ENCODE data around the gene FADS1.

DNA sequence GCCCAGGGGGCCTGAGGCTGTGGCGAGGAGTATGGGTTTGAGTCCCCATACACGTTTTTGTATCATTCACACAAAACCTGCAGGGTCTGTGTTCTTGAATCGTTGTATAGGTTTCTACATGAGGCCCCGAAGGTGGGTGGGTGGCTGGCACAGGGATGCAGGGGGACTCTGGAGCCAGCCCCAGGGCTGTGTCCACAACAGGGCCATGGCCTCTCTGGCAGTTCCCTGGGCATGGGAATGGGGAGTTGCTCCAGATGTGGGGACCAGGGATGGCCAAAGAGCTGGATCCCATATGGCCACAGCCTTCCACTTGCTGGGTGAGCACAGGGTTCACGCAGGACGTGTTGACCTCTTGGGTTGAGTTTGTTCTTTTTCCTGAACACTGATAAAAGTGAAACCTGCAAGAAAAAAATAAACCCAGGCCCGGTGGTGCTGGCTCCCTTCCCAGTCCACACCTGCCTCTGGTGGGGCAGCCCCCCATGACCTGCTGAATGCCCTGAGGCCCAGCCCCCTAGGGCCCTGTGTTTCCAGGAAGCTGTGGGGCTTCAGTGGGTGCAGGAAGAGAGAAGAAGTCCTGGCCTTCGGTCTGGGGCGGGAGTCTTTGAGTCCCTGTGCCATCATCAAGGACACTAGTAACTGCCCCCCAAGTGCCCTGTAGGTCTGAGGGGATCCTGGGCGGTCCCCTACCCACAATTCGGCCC is 48.3 kb downstream of the FADS1 start:
- TF ChIP-seq, protein P1, sequence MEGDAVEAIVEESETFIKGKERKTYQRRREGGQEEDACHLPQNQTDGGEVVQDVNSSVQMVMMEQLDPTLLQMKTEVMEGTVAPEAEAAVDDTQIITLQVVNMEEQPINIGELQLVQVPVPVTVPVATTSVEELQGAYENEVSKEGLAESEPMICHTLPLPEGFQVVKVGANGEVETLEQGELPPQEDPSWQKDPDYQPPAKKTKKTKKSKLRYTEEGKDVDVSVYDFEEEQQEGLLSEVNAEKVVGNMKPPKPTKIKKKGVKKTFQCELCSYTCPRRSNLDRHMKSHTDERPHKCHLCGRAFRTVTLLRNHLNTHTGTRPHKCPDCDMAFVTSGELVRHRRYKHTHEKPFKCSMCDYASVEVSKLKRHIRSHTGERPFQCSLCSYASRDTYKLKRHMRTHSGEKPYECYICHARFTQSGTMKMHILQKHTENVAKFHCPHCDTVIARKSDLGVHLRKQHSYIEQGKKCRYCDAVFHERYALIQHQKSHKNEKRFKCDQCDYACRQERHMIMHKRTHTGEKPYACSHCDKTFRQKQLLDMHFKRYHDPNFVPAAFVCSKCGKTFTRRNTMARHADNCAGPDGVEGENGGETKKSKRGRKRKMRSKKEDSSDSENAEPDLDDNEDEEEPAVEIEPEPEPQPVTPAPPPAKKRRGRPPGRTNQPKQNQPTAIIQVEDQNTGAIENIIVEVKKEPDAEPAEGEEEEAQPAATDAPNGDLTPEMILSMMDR (IDR thresholded peaks at IDR 0.05), result no peak
- TF ChIP-seq POLR2A (IDR thresholded peaks at IDR 0.05), result no peak

Data from Peyer's patch (tissue), 4 donors.